GM19035 (cell line): Measurements from ENCODE around the gene PDCD4.

ENCODE experiments used
- ATAC-seq: cut with Tn5 transposase; IDR thresholded peaks from one replicate; pipeline ENCODE4 v1.9.1; 2021; ENCODE audit not compliant: unreplicated experiment

PDCD4 gene

DNA sequence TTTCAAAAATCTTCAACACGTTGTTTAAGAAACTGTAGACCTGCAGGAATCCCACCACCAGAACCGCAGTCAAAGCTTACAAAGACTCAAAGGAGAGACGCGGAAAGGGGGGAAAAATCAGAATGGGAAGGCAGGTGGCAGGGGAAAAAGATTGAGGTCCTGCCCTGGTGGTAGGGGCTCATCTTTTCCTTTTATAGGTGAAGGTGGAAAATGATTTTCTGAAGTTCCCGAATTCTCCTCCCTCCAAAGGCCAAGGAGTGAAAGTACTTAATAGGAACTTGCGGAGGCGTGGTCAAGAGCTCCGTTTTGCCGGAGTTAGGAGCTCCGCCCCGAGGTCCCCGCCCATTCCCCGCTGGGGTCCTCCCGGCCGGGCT is 46.5 kb downstream of the PDCD4 start:
- ATAC-seq, result no peak

GRCh38 chr10:110918643-110919348 is 47.1 kb downstream of the PDCD4 start, which contains the start of gene BBIP1:
Gene BBIP1, minus strand, starts transcription at chr10:110919180. Its CDS starts 1,023 bp downstream, at chr10:110918157.
- peak; percentile 85 for ATAC-seq

DNA sequence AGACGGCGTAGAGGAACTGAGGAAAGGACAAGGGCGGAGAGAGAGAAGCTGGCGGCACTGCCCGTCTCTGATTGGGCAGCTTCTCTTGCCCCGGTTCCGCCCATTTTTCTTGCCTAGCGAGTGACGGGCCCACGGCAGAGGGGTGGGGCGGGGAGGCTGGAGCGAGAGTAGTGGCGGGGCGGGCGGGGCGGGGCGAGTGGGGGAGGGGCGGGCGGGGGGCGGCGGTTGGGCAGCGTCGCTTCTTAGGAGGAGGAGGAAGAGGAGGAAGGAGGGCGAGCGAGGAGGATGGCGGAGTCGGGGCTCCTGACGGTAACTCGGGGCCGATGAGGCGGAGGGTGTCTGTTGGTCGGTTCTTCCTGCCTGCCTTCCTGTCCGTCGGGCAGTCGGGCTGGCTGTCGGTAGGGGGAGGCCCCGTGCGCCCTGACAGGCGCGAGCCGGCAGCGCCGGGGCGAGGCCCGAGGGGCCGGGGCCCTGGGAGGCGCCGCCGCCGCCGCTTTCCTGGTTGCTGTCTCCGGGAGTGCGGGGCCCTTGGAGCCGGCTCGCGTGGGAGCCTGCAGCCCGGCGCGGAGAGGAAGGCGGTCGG is 47.7 kb downstream of the PDCD4 start, which contains the start of gene SHOC2:
SHOC2 (plus strand) TSS at position 256 of the 583 bp plus-strand sequence. CDS start 44,755 bp downstream, outside the sequence.
- peak; percentile 21 for ATAC-seq

GRCh38 chr10:110919971-110920881 is 48.5 kb downstream of the PDCD4 start:
- peak; percentile 28 for ATAC-seq

- no peak for ATAC-seq
Measured at GRCh38 chr10:110923856-110924493, 52.2 kb downstream of the PDCD4 start.

GRCh38 chr10:110927461-110927860 is 55.7 kb downstream of the PDCD4 start:
- no peak for ATAC-seq

- no peak for ATAC-seq
Measured at GRCh38 chr10:110931769-110932381, 60.1 kb downstream of the PDCD4 start.

DNA sequence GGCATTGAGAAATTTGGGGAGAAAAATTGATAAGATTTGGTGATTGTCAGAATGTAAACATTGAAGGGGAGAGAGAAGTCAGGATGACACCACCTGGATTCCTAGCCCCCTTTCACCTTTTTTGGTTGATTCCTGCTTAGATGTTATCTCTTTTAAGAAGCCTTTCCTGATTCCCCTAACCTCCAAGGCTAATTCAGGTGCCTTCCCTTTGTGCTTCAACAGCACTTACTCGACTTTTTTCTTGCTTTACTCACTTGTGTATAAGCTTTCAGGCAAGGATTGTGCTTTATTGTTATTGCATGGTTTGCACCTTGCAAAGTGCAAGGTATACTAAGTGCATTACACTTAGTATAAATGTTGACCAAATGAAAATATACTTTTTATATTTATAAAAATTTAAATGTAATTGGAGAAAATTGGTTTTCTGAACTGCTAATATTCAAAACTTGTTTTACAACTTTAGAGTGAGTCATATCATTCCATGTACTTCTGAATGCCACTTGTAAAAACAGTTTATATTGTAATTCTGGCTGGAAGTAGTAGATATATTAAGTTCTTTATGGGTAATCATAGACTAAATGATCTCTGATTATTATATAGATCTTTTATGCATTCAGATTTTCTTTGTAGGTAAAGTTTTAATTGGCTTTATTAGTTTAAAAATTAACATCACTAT is 60.9 kb downstream of the PDCD4 start:
- ATAC-seq, result no peak

- ATAC-seq, result no peak
Measured at GRCh38 chr10:110936757-110937156, 65.0 kb downstream of the PDCD4 start.

DNA sequence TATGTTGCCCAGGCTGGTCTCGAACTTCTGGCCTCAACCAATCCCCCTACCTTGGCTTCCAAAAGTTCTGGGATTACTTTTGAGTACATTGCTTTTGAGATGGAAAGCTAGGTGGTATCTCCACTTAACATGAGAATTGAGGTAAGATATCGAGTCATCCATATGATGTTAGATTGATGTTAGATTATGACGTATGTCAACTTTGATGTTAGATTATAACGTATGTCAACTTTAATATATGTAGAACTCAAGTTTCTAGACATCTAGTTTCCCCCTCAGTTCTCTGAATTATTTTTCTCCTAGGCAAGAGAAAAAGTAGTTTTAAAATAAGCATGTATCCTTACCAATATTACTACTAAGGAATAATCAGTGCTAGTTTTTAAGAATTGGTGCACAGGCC is 67.7 kb downstream of the PDCD4 start:
- no peak for ATAC-seq

DNA sequence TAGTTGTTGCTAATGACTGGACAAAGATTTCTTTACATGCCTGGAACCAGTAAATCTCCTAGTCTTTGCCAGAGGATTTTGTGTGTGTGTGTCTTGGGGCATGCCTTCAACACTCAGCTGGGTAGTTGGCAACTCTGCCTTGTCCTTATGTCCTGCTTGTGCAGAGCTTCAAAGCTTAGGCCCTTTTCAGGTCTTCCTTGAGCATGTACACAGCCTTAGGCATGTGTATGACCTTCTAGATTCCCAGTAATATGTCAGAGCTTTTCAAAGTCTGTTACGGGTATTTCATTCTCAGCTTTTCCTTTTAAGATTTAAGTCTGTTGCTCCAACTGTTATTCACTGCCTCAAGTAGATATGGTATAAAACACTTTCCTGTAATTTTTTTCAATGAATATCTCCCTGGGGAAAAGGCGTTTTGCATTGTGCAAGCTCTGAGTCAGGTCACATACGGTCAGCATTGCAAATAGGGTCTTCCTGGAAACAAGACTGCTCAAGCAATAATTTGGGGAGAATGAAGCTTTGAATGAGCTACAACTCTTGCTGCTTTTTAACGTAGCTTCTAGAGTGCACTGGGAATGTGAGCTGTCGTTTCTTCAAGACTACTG is 73.2 kb downstream of the PDCD4 start:
- ATAC-seq, result no peak

- ATAC-seq, result no peak
Measured at GRCh38 chr10:110946496-110946895, 74.8 kb downstream of the PDCD4 start.

- no peak for ATAC-seq
Measured at GRCh38 chr10:110947061-110947595, 75.4 kb downstream of the PDCD4 start.
